HCT116 (cell line): ENCODE data around the gene IL19.

Source experiments
- EZH2 ChIP-seq: fragments of 200-600 bp; sonication (generic); IDR thresholded peaks from 2 replicates; pipeline ENCODE4 v1.6.1; 2017; ENCODE audit warnings: antibody characterized with exemption, mixed run types
- EZH2phosphoT487 ChIP-seq: fragments of 200-600 bp; IDR thresholded peaks from 2 replicates; pipeline ENCODE4 v1.6.1; 2018; ENCODE audit warnings: antibody characterized with exemption, borderline replicate concordance
- POLR2A ChIP-seq: IDR thresholded peaks from 2 replicates; pipeline ENCODE4 v1.7.0; 2011; ENCODE audit warnings: borderline replicate concordance; ENCODE audit not compliant: insufficient read depth, insufficient read length; ENCODE audit errors: extremely low read depth
- POLR2AphosphoS5 ChIP-seq: IDR thresholded peaks from 2 replicates; pipeline ENCODE4 v1.6.1; 2011; ENCODE audit warnings: mild to moderate bottlenecking, low read depth, low read length, moderate library complexity
- YY1 ChIP-seq: IDR thresholded peaks from 2 replicates; pipeline ENCODE4 v1.6.1; 2011; ENCODE audit warnings: low read length, low read depth, moderate library complexity, mild to moderate bottlenecking; ENCODE audit not compliant: insufficient replicate concordance; ENCODE audit errors: extremely low read depth
- ZFX ChIP-seq: fragments of 450-650 bp; IDR thresholded peaks from 2 replicates; pipeline ENCODE4 v1.6.1; 2017
- TF ChIP-seq, protein P1 (sequence below), 3 experiments: fragments of 200-600 bp in 1 of 3; sonication (generic) in 1 of 3; IDR thresholded peaks in 2 of 3; conservative IDR thresholded peaks in 1 of 3; 2 replicates each; pipeline ENCODE4 v1.5.1; 2012 to 2017; ENCODE audit warnings: low read depth in 2 of 3, low read length in 2 of 3, antibody characterized with exemption in 1 of 3, borderline replicate concordance in 1 of 3, control low read depth in 1 of 3, mild to moderate bottlenecking in 1 of 3, mixed read lengths in 1 of 3, mixed run types in 1 of 3, moderate library complexity in 1 of 3; ENCODE audit not compliant: insufficient read depth in 1 of 3
- TF ChIP-seq, protein P2 (sequence below): IDR thresholded peaks from 2 replicates; pipeline ENCODE4 v1.6.1; 2012; ENCODE audit warnings: low read depth

DNA sequence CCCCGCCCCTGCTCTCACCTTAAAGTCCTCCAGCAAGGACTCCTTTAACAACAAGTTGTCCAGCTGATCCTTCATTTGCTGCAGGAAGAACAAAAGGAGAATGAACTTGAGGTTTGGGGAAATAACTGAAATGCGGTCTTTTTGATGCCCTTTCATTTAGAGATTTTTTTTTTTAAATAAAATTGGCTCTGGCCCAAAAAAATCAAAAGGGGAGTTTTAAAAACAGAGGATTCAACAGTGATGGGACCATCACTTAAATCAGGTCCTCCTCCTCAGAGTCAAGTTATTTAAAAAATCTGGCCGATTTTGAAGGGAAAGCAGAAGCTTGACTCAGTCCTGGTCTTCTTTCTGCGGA, 742 bp downstream of the IL19 start:
- TF ChIP-seq EZH2phosphoT487 (no peak), ZFX (no peak), EZH2 (no peak), YY1 (no peak), POLR2A (no peak), POLR2AphosphoS5 (no peak)
- TF ChIP-seq, protein P1, sequence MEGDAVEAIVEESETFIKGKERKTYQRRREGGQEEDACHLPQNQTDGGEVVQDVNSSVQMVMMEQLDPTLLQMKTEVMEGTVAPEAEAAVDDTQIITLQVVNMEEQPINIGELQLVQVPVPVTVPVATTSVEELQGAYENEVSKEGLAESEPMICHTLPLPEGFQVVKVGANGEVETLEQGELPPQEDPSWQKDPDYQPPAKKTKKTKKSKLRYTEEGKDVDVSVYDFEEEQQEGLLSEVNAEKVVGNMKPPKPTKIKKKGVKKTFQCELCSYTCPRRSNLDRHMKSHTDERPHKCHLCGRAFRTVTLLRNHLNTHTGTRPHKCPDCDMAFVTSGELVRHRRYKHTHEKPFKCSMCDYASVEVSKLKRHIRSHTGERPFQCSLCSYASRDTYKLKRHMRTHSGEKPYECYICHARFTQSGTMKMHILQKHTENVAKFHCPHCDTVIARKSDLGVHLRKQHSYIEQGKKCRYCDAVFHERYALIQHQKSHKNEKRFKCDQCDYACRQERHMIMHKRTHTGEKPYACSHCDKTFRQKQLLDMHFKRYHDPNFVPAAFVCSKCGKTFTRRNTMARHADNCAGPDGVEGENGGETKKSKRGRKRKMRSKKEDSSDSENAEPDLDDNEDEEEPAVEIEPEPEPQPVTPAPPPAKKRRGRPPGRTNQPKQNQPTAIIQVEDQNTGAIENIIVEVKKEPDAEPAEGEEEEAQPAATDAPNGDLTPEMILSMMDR (IDR thresholded peaks at IDR 0.05 in 2 of 3, conservative IDR thresholded peaks at IDR 0.05 in 1 of 3; ENCODE audit: borderline replicate concordance in 1 of 3, insufficient read depth in 1 of 3, low read depth in 2 of 3, low read length in 2 of 3): no peak
- TF ChIP-seq, protein P2, sequence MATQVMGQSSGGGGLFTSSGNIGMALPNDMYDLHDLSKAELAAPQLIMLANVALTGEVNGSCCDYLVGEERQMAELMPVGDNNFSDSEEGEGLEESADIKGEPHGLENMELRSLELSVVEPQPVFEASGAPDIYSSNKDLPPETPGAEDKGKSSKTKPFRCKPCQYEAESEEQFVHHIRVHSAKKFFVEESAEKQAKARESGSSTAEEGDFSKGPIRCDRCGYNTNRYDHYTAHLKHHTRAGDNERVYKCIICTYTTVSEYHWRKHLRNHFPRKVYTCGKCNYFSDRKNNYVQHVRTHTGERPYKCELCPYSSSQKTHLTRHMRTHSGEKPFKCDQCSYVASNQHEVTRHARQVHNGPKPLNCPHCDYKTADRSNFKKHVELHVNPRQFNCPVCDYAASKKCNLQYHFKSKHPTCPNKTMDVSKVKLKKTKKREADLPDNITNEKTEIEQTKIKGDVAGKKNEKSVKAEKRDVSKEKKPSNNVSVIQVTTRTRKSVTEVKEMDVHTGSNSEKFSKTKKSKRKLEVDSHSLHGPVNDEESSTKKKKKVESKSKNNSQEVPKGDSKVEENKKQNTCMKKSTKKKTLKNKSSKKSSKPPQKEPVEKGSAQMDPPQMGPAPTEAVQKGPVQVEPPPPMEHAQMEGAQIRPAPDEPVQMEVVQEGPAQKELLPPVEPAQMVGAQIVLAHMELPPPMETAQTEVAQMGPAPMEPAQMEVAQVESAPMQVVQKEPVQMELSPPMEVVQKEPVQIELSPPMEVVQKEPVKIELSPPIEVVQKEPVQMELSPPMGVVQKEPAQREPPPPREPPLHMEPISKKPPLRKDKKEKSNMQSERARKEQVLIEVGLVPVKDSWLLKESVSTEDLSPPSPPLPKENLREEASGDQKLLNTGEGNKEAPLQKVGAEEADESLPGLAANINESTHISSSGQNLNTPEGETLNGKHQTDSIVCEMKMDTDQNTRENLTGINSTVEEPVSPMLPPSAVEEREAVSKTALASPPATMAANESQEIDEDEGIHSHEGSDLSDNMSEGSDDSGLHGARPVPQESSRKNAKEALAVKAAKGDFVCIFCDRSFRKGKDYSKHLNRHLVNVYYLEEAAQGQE: no peak
